Measurements from ENCODE around the gene NACC1. TPM values are rescaled to one million over a fixed set of nuclear protein-coding genes. Genes with fewer than 3 reads are reported as not detected.

The NACC1 gene
- total RNA-seq, 1 experiment from 2014 or later = 126 TPM

- H3K4me3 ChIP-seq (ENCODE audit: low read depth, low read length, poor library complexity, severe bottlenecking) = no peak overlapping the region
- intact Hi-C loops (cut with micrococcal nuclease; ENCODE audit: unreplicated experiment) = no loop called here
- no peak for TF ChIP-seq EZH2 (IDR thresholded peaks at IDR 0.05; ENCODE audit: borderline replicate concordance, low read depth, low read length, poor library complexity, severe bottlenecking)
- no peak for TF ChIP-seq CTCF (conservative IDR thresholded peaks at IDR 0.05; ENCODE audit: low read depth, low read length)
- H3K27me3 ChIP-seq (replicated peaks; ENCODE audit: insufficient read depth, low read depth, low read length, poor library complexity) = no peaks in the 10 kb centered on the region
- H3K9me3 ChIP-seq (ENCODE audit: low read depth, low read length, poor library complexity, severe bottlenecking) = no peaks in the 10 kb centered on the region
- DNase-seq (ENCODE audit: low spot score) = no peak
- CTCF ChIA-PET = no interaction called here
- POLR2A ChIA-PET (ENCODE audit: low non-redundant PET) = interaction anchor here (0.5 kb wide), 1 partner anchor 16 kb away, joined by 3 read pairs; no protein-coding TSS in a partner anchor
- peaks cover 9% of the 10 kb centered on the region for H3K36me3 ChIP-seq (ENCODE audit: insufficient read depth, low read length, poor library complexity, severe bottlenecking)
- H3K4me1 ChIP-seq (ENCODE audit: insufficient read depth, low read length, poor library complexity, severe bottlenecking) = peaks cover 2% of the 10 kb centered on the region
- no peak overlapping the region for H3K27ac ChIP-seq (ENCODE audit: low read depth, low read length, poor library complexity, severe bottlenecking)
- BruUV-seq (replicated peaks) = no TSS peak
These were observed 10.5 kb downstream of the NACC1 start for GRCh38 chr19:13128583-13128982.

GRCh38 chr19:13129384-13129783, 11.3 kb downstream of the NACC1 start:
- DNase-seq (ENCODE audit: low spot score) = no peak
- no peaks in the 10 kb centered on the region for H3K4me1 ChIP-seq (ENCODE audit: insufficient read depth, low read length, poor library complexity, severe bottlenecking)
- no peak overlapping the region for H3K27ac ChIP-seq (ENCODE audit: low read depth, low read length, poor library complexity, severe bottlenecking)
- POLR2A ChIA-PET (ENCODE audit: low non-redundant PET) = interaction anchor here (0.5 kb wide), 1 partner anchor 16 kb away, joined by 3 read pairs; no protein-coding TSS in a partner anchor
- CTCF ChIA-PET = no interaction called here
- intact Hi-C loops (cut with micrococcal nuclease; ENCODE audit: unreplicated experiment) = no loop called here
- peaks cover 12% of the 10 kb centered on the region for H3K36me3 ChIP-seq (ENCODE audit: insufficient read depth, low read length, poor library complexity, severe bottlenecking)
- no peaks in the 10 kb centered on the region for H3K9me3 ChIP-seq (ENCODE audit: low read depth, low read length, poor library complexity, severe bottlenecking)
- H3K27me3 ChIP-seq (replicated peaks; ENCODE audit: insufficient read depth, low read depth, low read length, poor library complexity) = no peaks in the 10 kb centered on the region
- TF ChIP-seq EZH2 (IDR thresholded peaks at IDR 0.05; ENCODE audit: borderline replicate concordance, low read depth, low read length, poor library complexity, severe bottlenecking) (no peak), CTCF (conservative IDR thresholded peaks at IDR 0.05; ENCODE audit: low read depth, low read length) (no peak)
- no peak overlapping the region for H3K4me3 ChIP-seq (ENCODE audit: low read depth, low read length, poor library complexity, severe bottlenecking)
- BruUV-seq (replicated peaks) = no TSS peak

- no peaks in the 10 kb centered on the region for H3K9me3 ChIP-seq (ENCODE audit: low read depth, low read length, poor library complexity, severe bottlenecking)
- CTCF ChIA-PET = no interaction called here
- BruUV-seq (replicated peaks) = no TSS peak
- no peak for TF ChIP-seq CTCF (conservative IDR thresholded peaks at IDR 0.05; ENCODE audit: low read depth, low read length)
- no peak for TF ChIP-seq EZH2 (IDR thresholded peaks at IDR 0.05; ENCODE audit: borderline replicate concordance, low read depth, low read length, poor library complexity, severe bottlenecking)
- POLR2A ChIA-PET (ENCODE audit: low non-redundant PET) = no interaction called here
- H3K4me3 ChIP-seq (ENCODE audit: low read depth, low read length, poor library complexity, severe bottlenecking) = no peak overlapping the region
- intact Hi-C loops (cut with micrococcal nuclease; ENCODE audit: unreplicated experiment) = no loop called here
- no peak for DNase-seq (ENCODE audit: low spot score)
- H3K36me3 ChIP-seq (ENCODE audit: insufficient read depth, low read length, poor library complexity, severe bottlenecking) = peaks cover 28% of the 10 kb centered on the region
- H3K4me1 ChIP-seq (ENCODE audit: insufficient read depth, low read length, poor library complexity, severe bottlenecking) = no peaks in the 10 kb centered on the region
- no peaks in the 10 kb centered on the region for H3K27me3 ChIP-seq (replicated peaks; ENCODE audit: insufficient read depth, low read depth, low read length, poor library complexity)
- no peak overlapping the region for H3K27ac ChIP-seq (ENCODE audit: low read depth, low read length, poor library complexity, severe bottlenecking)
These were observed 12.9 kb downstream of the NACC1 start for GRCh38 chr19:13130886-13131490.

Measured in A673 (cell line).